Esophagus squamous epithelium (tissue), 4 donors: ENCODE results near the gene CTIF.

Experiments used
- CTCF ChIP-seq, 6 experiments: fragments of 450-650 bp in 4 of 6; fragments of 200-600 bp in 2 of 6; sonication (generic) in 2 of 6; IDR thresholded peaks; one replicate each; pipeline ENCODE4 v1.5.1; 2016 to 2019; ENCODE audit warnings: antibody characterized with exemption in 6 of 6, mild to moderate bottlenecking in 4 of 6, moderate library complexity in 4 of 6
- POLR2A ChIP-seq, 4 donors: fragments of 450-650 bp; IDR thresholded peaks; one replicate each; pipeline ENCODE4 v1.6.1; 2017; ENCODE audit warnings: antibody characterized with exemption in 4 of 4, mild to moderate bottlenecking in 4 of 4, moderate library complexity in 3 of 4

GRCh38 chr18:48854780-48855179 lies 315.9 kb downstream of the CTIF start:
- no peak for TF ChIP-seq CTCF (IDR thresholded peaks at IDR 0.05)
- TF ChIP-seq POLR2A (IDR thresholded peaks at IDR 0.05): no peak
